ENCODE measurements around the gene ILK. TPM values are rescaled to one million over a fixed set of nuclear protein-coding genes. Genes with fewer than 3 reads are reported as not detected.
A peak's percentile ranks its signal among the peaks of the same experiment; 100 is the strongest.

Gene ILK
- total RNA-seq, 4 donors from 2014 or later, result 81.1 to 121 (median 97.3) TPM

DNA sequence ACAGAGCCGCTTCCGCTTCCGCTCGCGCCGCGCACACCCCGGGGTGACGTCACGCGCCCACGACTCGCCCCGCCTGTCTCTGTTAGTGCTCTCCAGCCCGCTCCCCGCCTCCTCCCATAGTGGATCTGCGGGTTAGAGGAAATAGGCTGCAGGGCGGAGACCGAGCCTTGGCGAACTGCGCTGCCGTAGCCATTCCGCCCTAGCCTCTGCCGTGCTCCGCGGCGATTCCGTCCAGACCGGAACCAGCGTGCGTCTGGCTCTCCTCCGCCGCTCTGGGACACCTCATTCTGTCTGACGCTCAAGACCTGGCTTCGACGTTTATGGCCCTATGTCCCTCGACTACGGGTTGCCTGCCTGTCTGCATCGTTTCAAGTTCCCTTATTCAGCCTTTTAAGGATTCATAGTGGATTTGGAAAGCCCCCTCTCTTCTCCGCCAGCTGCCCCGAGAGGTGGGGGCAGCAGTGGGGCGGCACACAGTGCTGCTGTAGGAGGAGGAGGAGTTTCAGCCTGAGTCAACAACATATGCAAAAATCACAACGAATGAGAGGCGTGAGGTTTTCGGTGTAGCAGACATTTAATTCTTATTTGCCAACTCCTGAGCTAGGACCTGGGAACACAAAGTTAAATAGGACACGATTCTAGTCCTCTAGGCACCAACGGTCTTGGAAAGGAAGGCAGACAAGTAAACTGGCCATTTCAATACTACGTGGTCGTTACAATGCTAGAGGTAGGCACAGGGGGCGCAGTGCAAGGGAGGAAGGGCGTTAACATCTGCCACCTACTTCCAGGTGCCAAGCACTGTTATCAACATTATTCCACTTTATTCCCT, 8.9 kb downstream of the ILK start, which contains the start of gene TAF10:
Gene TAF10 (minus strand): TSS at position 4 of the 829 bp plus-strand sequence. CDS start 27 bp downstream, outside the sequence.
- Histone ChIP-seq H3K27ac (peak within 1 kb of the TSS; percentile 93 to 99 (median 94)), H3K9me3 (no peaks in the 10 kb centered on the region), H3K36me3 (peaks cover 0 to 57% (median 3%) of the 10 kb centered on the region in 3 donors), H3K4me3 (peak within 1 kb of the TSS; percentile 71 to 99 (median 86)), H3K27me3 (no peaks in the 10 kb centered on the region), H3K4me1 (peaks cover 0 to 47% (median 4%) of the 10 kb centered on the region in 4 donors)
- peak; percentile 98 to 99 (median 98) for DNase-seq
- TF ChIP-seq, protein P1, sequence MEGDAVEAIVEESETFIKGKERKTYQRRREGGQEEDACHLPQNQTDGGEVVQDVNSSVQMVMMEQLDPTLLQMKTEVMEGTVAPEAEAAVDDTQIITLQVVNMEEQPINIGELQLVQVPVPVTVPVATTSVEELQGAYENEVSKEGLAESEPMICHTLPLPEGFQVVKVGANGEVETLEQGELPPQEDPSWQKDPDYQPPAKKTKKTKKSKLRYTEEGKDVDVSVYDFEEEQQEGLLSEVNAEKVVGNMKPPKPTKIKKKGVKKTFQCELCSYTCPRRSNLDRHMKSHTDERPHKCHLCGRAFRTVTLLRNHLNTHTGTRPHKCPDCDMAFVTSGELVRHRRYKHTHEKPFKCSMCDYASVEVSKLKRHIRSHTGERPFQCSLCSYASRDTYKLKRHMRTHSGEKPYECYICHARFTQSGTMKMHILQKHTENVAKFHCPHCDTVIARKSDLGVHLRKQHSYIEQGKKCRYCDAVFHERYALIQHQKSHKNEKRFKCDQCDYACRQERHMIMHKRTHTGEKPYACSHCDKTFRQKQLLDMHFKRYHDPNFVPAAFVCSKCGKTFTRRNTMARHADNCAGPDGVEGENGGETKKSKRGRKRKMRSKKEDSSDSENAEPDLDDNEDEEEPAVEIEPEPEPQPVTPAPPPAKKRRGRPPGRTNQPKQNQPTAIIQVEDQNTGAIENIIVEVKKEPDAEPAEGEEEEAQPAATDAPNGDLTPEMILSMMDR (IDR thresholded peaks at IDR 0.05), result peak; percentile 28 to 73 (median 48)
- peak; percentile 93 to 99 for TF ChIP-seq POLR2A (IDR thresholded peaks at IDR 0.05)

GRCh38 chr11:6613496-6613895, 9.9 kb downstream of the ILK start:
- H3K27ac ChIP-seq, result peak overlapping the region; percentile 93 to 99 (median 94)
- TF ChIP-seq, protein P1 (IDR thresholded peaks at IDR 0.05), result no peak
- no peak for TF ChIP-seq POLR2A (IDR thresholded peaks at IDR 0.05)
- no peak for DNase-seq
- peak overlapping the region in 1 of 4 donors; percentile 71 for H3K4me3 ChIP-seq
- H3K9me3 ChIP-seq, result no peaks in the 10 kb centered on the region
- peaks cover 0 to 47% (median 6%) of the 10 kb centered on the region in 4 donors for H3K4me1 ChIP-seq
- peaks cover 0 to 47% (median 3%) of the 10 kb centered on the region in 3 donors for H3K36me3 ChIP-seq
- no peaks in the 10 kb centered on the region for H3K27me3 ChIP-seq

DNA sequence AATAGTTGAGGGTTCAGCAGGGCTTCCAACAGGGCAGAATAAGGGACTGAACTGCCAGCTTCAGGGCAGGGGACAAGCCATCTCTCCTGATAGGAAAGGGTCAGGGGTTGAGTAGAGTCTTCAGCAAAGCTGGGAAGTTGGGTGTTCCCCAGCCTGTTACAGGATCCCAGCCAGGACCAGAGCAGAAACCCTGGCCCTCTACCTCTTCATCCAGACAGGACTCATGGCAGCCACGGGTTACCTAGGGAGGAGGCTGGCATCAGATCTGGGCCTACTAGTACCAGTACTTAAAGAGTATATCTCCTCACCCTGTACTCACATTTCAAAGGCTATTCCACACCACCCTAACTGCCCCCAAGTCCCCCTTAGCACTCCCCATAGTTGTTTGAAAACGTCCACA, 10.9 kb downstream of the ILK start:
- no peak overlapping the region for H3K27ac ChIP-seq
- peaks cover 0 to 37% (median 3%) of the 10 kb centered on the region in 3 donors for H3K36me3 ChIP-seq
- no peaks in the 10 kb centered on the region for H3K9me3 ChIP-seq
- no peaks in the 10 kb centered on the region for H3K27me3 ChIP-seq
- TF ChIP-seq, protein P1 (IDR thresholded peaks at IDR 0.05), result no peak
- TF ChIP-seq POLR2A (IDR thresholded peaks at IDR 0.05), result no peak
- peak in 1 of 3 donors; percentile 35 for DNase-seq
- no peak overlapping the region for H3K4me3 ChIP-seq
- H3K4me1 ChIP-seq, result peaks cover 0 to 46% (median 6%) of the 10 kb centered on the region in 4 donors

DNA sequence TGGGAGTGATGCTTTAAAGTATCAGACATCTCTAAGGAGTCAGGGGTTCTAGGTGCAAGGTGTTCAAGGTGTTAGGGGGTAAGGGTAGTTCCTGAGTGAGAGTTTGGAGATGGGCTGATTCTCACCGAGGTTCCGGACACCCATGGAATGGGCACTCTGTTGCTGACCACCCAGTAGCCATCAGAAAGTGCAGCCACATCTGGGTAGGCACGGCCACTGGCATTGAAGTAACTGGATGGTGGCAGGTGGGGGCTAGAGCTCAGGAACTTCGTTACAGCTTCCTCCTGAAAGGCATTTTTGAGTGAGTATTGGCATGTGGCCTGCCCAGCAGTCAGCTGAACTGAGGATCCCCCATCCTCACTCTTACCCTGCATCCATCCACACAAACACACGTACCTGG, 11.5 kb downstream of the ILK start:
- TF ChIP-seq, protein P1 (IDR thresholded peaks at IDR 0.05), result no peak
- TF ChIP-seq POLR2A (IDR thresholded peaks at IDR 0.05), result no peak
- H3K4me3 ChIP-seq, result no peak overlapping the region
- H3K36me3 ChIP-seq, result peaks cover 0 to 31% (median 0%) of the 10 kb centered on the region in 3 donors
- no peaks in the 10 kb centered on the region for H3K9me3 ChIP-seq
- H3K27me3 ChIP-seq, result no peaks in the 10 kb centered on the region
- DNase-seq, result peak in 1 of 3 donors; percentile 39
- peaks cover 0 to 42% (median 7%) of the 10 kb centered on the region in 4 donors for H3K4me1 ChIP-seq
- H3K27ac ChIP-seq, result peak overlapping the region in 1 of 4 donors; percentile 7

- TF ChIP-seq, protein P1 (IDR thresholded peaks at IDR 0.05), result no peak
- TF ChIP-seq POLR2A (IDR thresholded peaks at IDR 0.05), result no peak
- Histone ChIP-seq H3K27me3 (no peaks in the 10 kb centered on the region), H3K4me1 (peaks cover 0 to 33% (median 7%) of the 10 kb centered on the region in 4 donors), H3K4me3 (no peak overlapping the region), H3K36me3 (peaks cover 0 to 22% (median 0%) of the 10 kb centered on the region in 3 donors), H3K9me3 (no peaks in the 10 kb centered on the region), H3K27ac (no peak overlapping the region)
- DNase-seq, result no peak
Measured at GRCh38 chr11:6615882-6616585, 12.5 kb downstream of the ILK start.

Measured in Peyer's patch (tissue), 4 donors.